K562 (cell line): ENCODE measurements around the gene KIF26A. TPM values are rescaled to one million over a fixed set of nuclear protein-coding genes. Genes with fewer than 3 reads are reported as not detected.

Source experiments
- ATAC-seq: fragments of 200-7000 bp; cut with Tn5 transposase; 3 replicates; pipeline ENCODE4 v1.9.1; 2020; ENCODE audit warnings: moderate library complexity
- BruUV-seq: library from RNA; stranded (reverse); fragments of 400-500 nt; replicated peaks from 2 replicates; lab custom pipeline; 2021; lab: Mats Ljungman, UMichigan
- CTCF ChIA-PET: fragments of 300-600 bp; formaldehyde crosslinking; extraction: SDS; loops from one replicate; lab custom pipeline; 2021; ENCODE audit warnings: low intra/inter-chr PET ratio; lab: Yijun Ruan, JAX
- POLR2A ChIA-PET: fragments of 300-600, 350-650 bp; sonication (Branson Sonifier 250); formaldehyde crosslinking; extraction: SDS; loops from one replicate; lab custom pipeline; 2021; ENCODE audit warnings: antibody characterized with exemption, inconsistent platforms; lab: Yijun Ruan, JAX
- DNase-seq, 4 experiments: peaks; one replicate each; pipeline versions ENCODE4 v3.0.0 to v3.0.0-alpha.2; 2011 to 2018; ENCODE audit warnings: low spot score in 3 of 4, mixed read lengths in 3 of 4; ENCODE audit errors: extremely low read depth in 1 of 4
- FAIRE-seq: peaks from 2 replicates; lab custom pipeline; 2011; peaks lifted over from hg19 to GRCh38; lab: Jason Lieb, UNC
- H2AFZ ChIP-seq: 2 replicates; pipeline ENCODE4 v1.6.0; 2011; ENCODE audit warnings: low read depth, low read length, control low read depth, inconsistent platforms
- H3K27ac ChIP-seq: fragments of 200-600 bp; 3 replicates; pipeline ENCODE4 v1.8.0; 2011; ENCODE audit warnings: low read depth, mild to moderate bottlenecking, control low read depth, inconsistent platforms, low read length, moderate library complexity, mixed read lengths; ENCODE audit errors: extremely low read depth
- H3K27me3 ChIP-seq, 2 experiments: fragments of 300-600 bp in 1 of 2; 2 replicates in 1 of 2; 3 replicates in 1 of 2; pipeline versions ENCODE4 v1.6.0 to v1.8.0; 2011; ENCODE audit warnings: inconsistent platforms in 2 of 2, low read length in 2 of 2, mild to moderate bottlenecking in 1 of 2, mixed read lengths in 1 of 2, moderate library complexity in 1 of 2; ENCODE audit not compliant: control insufficient read depth in 2 of 2, insufficient read depth in 2 of 2
- H3K36me3 ChIP-seq: fragments of 300-600 bp; 3 replicates; pipeline ENCODE4 v1.8.0; 2011; ENCODE audit warnings: mild to moderate bottlenecking, low read length, inconsistent platforms; ENCODE audit not compliant: control insufficient read depth, insufficient read depth
- H3K4me1 ChIP-seq, 2 experiments: fragments of 200-600 bp in 1 of 2; replicated peaks in 1 of 2; 2 replicates in 1 of 2; 3 replicates in 1 of 2; pipeline versions ENCODE4 v1.5.1 to v1.8.0; 2011; ENCODE audit warnings: inconsistent platforms in 2 of 2, low read length in 2 of 2, mild to moderate bottlenecking in 1 of 2, mixed read lengths in 1 of 2, moderate library complexity in 1 of 2; ENCODE audit not compliant: control insufficient read depth in 2 of 2, insufficient read depth in 2 of 2
- H3K4me2 ChIP-seq: 2 replicates; pipeline ENCODE4 v1.6.1; 2011; ENCODE audit warnings: low read length, control low read depth, inconsistent platforms, mixed read lengths; ENCODE audit not compliant: insufficient read depth
- H3K4me3 ChIP-seq: fragments of 200-600 bp; sonication (generic), shearing (Covaris generic); 2 replicates; pipeline ENCODE4 v1.5.1; 2016; ENCODE audit warnings: control low read depth, inconsistent platforms
- H3K79me2 ChIP-seq: fragments of 200-600 bp; 3 replicates; pipeline ENCODE4 v1.8.0; 2011; ENCODE audit warnings: low read length, inconsistent platforms; ENCODE audit not compliant: control insufficient read depth, insufficient read depth
- H3K9ac ChIP-seq, 2 experiments: 2 replicates each; pipeline versions ENCODE4 v1.6.0 to v1.6.1; 2011; ENCODE audit warnings: low read depth in 2 of 2, low read length in 2 of 2, control low read depth in 1 of 2, inconsistent platforms in 1 of 2, mild to moderate bottlenecking in 1 of 2, mixed read lengths in 1 of 2; ENCODE audit not compliant: insufficient read depth in 1 of 2
- H3K9me1 ChIP-seq: one replicate; pipeline ENCODE4 v1.6.0; 2011; ENCODE audit warnings: inconsistent platforms, mild to moderate bottlenecking, low read length, moderate library complexity; ENCODE audit not compliant: control insufficient read depth, insufficient read depth
- H3K9me3 ChIP-seq: replicated peaks from 2 replicates; pipeline ENCODE4 v1.5.1; 2011; ENCODE audit warnings: low read depth, low read length, inconsistent platforms; ENCODE audit not compliant: control insufficient read depth, insufficient read depth
- H4K20me1 ChIP-seq: replicated peaks from 2 replicates; pipeline ENCODE4 v1.6.1; 2011; ENCODE audit warnings: low read length, inconsistent platforms, mixed read lengths; ENCODE audit not compliant: control insufficient read depth, insufficient read depth
- ADNP ChIP-seq: fragments of 200-800 bp; sonication (Bioruptor generic); IDR thresholded peaks from 2 replicates; pipeline ENCODE4 v1.6.1; 2016; ENCODE audit warnings: missing genetic modification characterization, missing compliant biosample characterization
- MCM7 ChIP-seq, 2 experiments: fragments of 450-650 bp; IDR thresholded peaks; 2 replicates each; pipeline ENCODE4 v1.6.1; 2016 to 2018
- MIER1 ChIP-seq: fragments of 450-650 bp; IDR thresholded peaks from 2 replicates; pipeline ENCODE4 v1.6.1; 2016; ENCODE audit warnings: antibody characterized with exemption, mild to moderate bottlenecking, low read depth
- PHB2 ChIP-seq: fragments of 450-650 bp; IDR thresholded peaks from 2 replicates; pipeline ENCODE4 v1.6.1; 2017; ENCODE audit warnings: low read depth
- RBFOX2 ChIP-seq: fragments of 200-400 bp; formaldehyde crosslinking; IDR thresholded peaks from 2 replicates; pipeline ENCODE4 v1.6.1; 2017; ENCODE audit warnings: low read depth, mild to moderate bottlenecking, low read length, moderate library complexity
- RFX7 ChIP-seq: fragments of 250-450 bp; sonication (Bioruptor Pico); IDR thresholded peaks from 2 replicates; pipeline ENCODE4 v1.5.1; 2021; ENCODE audit warnings: mild to moderate bottlenecking
- SMAD1 ChIP-seq: fragments of 150-350 bp; IDR thresholded peaks from 2 replicates; pipeline ENCODE4 v1.6.1; 2014; ENCODE audit warnings: low read length, low read depth; ENCODE audit not compliant: partially characterized antibody
- SP1 ChIP-seq: sonication (generic); formaldehyde crosslinking; IDR thresholded peaks from 2 replicates; pipeline ENCODE4 v1.8.1; 2022; ENCODE audit warnings: mild to moderate bottlenecking, missing genetic modification reagents
- STAG1 ChIP-seq: sonication (generic); formaldehyde crosslinking; IDR thresholded peaks from 2 replicates; pipeline ENCODE4 v1.5.0; 2020; ENCODE audit warnings: missing genetic modification reagents, borderline replicate concordance
- TAF7 ChIP-seq: fragments of 450-650 bp; IDR thresholded peaks from 2 replicates; pipeline ENCODE4 v1.6.1; 2016; ENCODE audit warnings: missing genetic modification characterization, missing compliant biosample characterization
- TEAD1 ChIP-seq, 2 experiments: fragments of 450-650 bp in 1 of 2; sonication (generic) in 1 of 2; formaldehyde crosslinking; IDR thresholded peaks; 2 replicates each; pipeline versions ENCODE4 v1.4.0 to v1.8.0; 2020 to 2022; ENCODE audit warnings: mild to moderate bottlenecking in 2 of 2, missing genetic modification reagents in 1 of 2
- ZNF184 ChIP-seq: sonication (generic); formaldehyde crosslinking; IDR thresholded peaks from 2 replicates; pipeline ENCODE4 v1.5.0; 2020; ENCODE audit warnings: missing genetic modification reagents
- WGBS: fragments of 100-300 bp; shearing (Covaris generic); methylation state at CpG from one replicate; pipeline ENCODE4 v1.1.6; 2016; ENCODE audit warnings: low coverage, mixed read lengths; ENCODE audit not compliant: insufficient coverage; ENCODE audit errors: missing lambda C conversion rate; 5-methylcytosine and 5-hydroxymethylcytosine counted together
- in situ Hi-C: fragments of 300-500 bp; cut with MboI; formaldehyde crosslinking; loops from 4 replicates; pipeline ENCODE4 v1.15.0; 2018; ENCODE audit warnings: inconsistent platforms, mixed read lengths
- intact Hi-C: fragments of 100-400 bp; cut with micrococcal nuclease; formaldehyde crosslinking; loops from 2 replicates; pipeline ENCODE4 v1.14.2; 2022
- polyA plus RNA-seq, 8 experiments: library from polyadenylated mRNA; depleted of rRNA in 4 of 8; stranded (reverse) in 5 of 8; unstranded in 3 of 8; fragments of >200 nt; fragmentation: Nextera tagmentation in 2 of 8; fragmentation: Illumina TruSeq in 1 of 8; extraction: Ambion mirVana in 2 of 8; extraction: Trizol in 1 of 8; gene quantifications; 2 replicates each; pipeline versions ENCODE4 v1.2.1 to v1.2.3, GENCODE V29; 2011 to 2014; ENCODE audit warnings: inconsistent platforms in 1 of 8, missing spikeins in 1 of 8
- total RNA-seq, 7 experiments: library from RNA; depleted of rRNA in 6 of 7; stranded (reverse); fragments of >200 nt in 6 of 7; fragmentation: Illumina TruSeq in 2 of 7; extraction: Trizol in 2 of 7; gene quantifications; 2 replicates each; pipeline versions ENCODE4 v1.2.1 to v1.2.3, GENCODE V29; 2011 to 2021; ENCODE audit warnings: low replicate concordance in 1 of 7
- TF ChIP-seq, protein P1 (sequence below): fragments of 150-350 bp; IDR thresholded peaks from 2 replicates; pipeline ENCODE4 v1.6.1; 2014; ENCODE audit warnings: low read depth, mild to moderate bottlenecking, low read length, borderline replicate concordance
- TF ChIP-seq, protein P2 (sequence below): fragments of 200-400 bp; formaldehyde crosslinking; IDR thresholded peaks from 2 replicates; pipeline ENCODE4 v1.6.1; 2017; ENCODE audit warnings: mild to moderate bottlenecking, low read depth, low read length, moderate library complexity
- TF ChIP-seq, protein P3 (sequence below): sonication (generic); formaldehyde crosslinking; IDR thresholded peaks from 2 replicates; pipeline ENCODE4 v1.8.1; 2023; ENCODE audit warnings: mild to moderate bottlenecking, missing genetic modification reagents

The KIF26A gene
- total and polyA plus RNA-seq, 9 of the 15 experiments (the other 6 are each of a cell fraction or from before 2014, with no cell fraction given) = 0.04 TPM; not detected in 8

DNA sequence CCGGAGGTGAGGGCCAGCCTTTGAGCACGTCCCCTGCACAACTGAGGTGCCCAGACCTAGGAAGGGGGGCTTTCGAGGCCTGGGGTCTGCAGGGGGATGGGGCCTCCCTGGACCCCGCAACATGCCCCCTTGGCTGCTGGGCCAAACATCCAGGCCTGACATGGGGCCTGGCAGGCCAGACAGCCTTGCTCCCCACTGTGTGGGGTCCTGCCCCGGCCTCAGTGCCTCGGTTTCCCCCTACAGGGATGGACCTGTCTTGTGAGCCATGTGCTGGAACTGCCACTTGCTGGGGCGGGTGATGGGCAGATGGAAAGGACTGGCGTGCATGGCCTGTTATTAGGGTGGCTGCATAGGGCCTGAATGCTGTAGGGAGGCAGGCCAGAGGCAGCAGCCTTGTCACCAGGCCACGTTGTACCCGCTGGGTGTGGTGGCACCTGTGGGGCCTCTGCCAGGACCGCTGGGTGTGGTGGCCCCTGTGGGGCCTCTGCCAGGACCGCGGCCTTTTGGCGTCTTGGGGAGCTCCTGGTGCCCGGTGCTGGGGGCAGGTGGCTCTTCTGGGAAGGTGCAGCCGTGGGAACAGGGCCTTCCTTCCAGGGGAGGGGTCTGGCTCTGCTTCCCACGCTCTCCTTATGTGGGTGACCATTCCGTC lies 32.4 kb upstream of the KIF26A start:
- WGBS = 4% methylated on average over 7 of the region's 18 CpGs
- intact Hi-C loops = no loop called here
- TF ChIP-seq SMAD1 (no peak), ZNF184 (no peak), TAF7 (tag) (no peak), TEAD1 (CRISPR knock-in tag; IDR thresholded peaks at IDR 0.05) (no peak), RBFOX2 (no peak), MIER1 (no peak), STAG1 (no peak), RFX7 (CRISPR knock-in tag) (no peak), SP1 (CRISPR knock-in tag) (no peak), PHB2 (no peak), ADNP (tag) (no peak), MCM7 (IDR thresholded peaks at IDR 0.05) (no peak)
- TF ChIP-seq, protein P1, sequence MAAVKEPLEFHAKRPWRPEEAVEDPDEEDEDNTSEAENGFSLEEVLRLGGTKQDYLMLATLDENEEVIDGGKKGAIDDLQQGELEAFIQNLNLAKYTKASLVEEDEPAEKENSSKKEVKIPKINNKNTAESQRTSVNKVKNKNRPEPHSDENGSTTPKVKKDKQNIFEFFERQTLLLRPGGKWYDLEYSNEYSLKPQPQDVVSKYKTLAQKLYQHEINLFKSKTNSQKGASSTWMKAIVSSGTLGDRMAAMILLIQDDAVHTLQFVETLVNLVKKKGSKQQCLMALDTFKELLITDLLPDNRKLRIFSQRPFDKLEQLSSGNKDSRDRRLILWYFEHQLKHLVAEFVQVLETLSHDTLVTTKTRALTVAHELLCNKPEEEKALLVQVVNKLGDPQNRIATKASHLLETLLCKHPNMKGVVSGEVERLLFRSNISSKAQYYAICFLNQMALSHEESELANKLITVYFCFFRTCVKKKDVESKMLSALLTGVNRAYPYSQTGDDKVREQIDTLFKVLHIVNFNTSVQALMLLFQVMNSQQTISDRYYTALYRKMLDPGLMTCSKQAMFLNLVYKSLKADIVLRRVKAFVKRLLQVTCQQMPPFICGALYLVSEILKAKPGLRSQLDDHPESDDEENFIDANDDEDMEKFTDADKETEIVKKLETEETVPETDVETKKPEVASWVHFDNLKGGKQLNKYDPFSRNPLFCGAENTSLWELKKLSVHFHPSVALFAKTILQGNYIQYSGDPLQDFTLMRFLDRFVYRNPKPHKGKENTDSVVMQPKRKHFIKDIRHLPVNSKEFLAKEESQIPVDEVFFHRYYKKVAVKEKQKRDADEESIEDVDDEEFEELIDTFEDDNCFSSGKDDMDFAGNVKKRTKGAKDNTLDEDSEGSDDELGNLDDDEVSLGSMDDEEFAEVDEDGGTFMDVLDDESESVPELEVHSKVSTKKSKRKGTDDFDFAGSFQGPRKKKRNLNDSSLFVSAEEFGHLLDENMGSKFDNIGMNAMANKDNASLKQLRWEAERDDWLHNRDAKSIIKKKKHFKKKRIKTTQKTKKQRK = no peak
- TF ChIP-seq, protein P2, sequence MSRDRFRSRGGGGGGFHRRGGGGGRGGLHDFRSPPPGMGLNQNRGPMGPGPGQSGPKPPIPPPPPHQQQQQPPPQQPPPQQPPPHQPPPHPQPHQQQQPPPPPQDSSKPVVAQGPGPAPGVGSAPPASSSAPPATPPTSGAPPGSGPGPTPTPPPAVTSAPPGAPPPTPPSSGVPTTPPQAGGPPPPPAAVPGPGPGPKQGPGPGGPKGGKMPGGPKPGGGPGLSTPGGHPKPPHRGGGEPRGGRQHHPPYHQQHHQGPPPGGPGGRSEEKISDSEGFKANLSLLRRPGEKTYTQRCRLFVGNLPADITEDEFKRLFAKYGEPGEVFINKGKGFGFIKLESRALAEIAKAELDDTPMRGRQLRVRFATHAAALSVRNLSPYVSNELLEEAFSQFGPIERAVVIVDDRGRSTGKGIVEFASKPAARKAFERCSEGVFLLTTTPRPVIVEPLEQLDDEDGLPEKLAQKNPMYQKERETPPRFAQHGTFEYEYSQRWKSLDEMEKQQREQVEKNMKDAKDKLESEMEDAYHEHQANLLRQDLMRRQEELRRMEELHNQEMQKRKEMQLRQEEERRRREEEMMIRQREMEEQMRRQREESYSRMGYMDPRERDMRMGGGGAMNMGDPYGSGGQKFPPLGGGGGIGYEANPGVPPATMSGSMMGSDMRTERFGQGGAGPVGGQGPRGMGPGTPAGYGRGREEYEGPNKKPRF = no peak
- TF ChIP-seq, protein P3, sequence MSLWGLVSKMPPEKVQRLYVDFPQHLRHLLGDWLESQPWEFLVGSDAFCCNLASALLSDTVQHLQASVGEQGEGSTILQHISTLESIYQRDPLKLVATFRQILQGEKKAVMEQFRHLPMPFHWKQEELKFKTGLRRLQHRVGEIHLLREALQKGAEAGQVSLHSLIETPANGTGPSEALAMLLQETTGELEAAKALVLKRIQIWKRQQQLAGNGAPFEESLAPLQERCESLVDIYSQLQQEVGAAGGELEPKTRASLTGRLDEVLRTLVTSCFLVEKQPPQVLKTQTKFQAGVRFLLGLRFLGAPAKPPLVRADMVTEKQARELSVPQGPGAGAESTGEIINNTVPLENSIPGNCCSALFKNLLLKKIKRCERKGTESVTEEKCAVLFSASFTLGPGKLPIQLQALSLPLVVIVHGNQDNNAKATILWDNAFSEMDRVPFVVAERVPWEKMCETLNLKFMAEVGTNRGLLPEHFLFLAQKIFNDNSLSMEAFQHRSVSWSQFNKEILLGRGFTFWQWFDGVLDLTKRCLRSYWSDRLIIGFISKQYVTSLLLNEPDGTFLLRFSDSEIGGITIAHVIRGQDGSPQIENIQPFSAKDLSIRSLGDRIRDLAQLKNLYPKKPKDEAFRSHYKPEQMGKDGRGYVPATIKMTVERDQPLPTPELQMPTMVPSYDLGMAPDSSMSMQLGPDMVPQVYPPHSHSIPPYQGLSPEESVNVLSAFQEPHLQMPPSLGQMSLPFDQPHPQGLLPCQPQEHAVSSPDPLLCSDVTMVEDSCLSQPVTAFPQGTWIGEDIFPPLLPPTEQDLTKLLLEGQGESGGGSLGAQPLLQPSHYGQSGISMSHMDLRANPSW = no peak

More for the DNA sequence above, 32.4 kb upstream of the KIF26A start:
- DNase-seq = no peak
- ChIA-PET CTCF (no interaction called here), POLR2A (no interaction called here)
- Histone ChIP-seq H3K36me3 (no peaks in the 10 kb centered on the region), H3K27me3 (peaks cover 0 to 25% of the 10 kb centered on the region in 2 experiments; a peak in 1 of 5 replicates), H3K4me1 (peaks cover 0 to 20% of the 10 kb centered on the region in 2 experiments; a peak in 2 of 5 replicates), H3K9ac (no peak overlapping the region), H3K4me2 (no peak overlapping the region), H3K27ac (no peak overlapping the region), H3K9me1 (no peaks in the 10 kb centered on the region), H3K79me2 (no peaks in the 10 kb centered on the region), H3K4me3 (no peak overlapping the region), H2AFZ (no peak overlapping the region), H4K20me1 (no peaks in the 10 kb centered on the region), H3K9me3 (no peaks in the 10 kb centered on the region)
- no peak for ATAC-seq
- BruUV-seq = no TSS peak
- no peak for FAIRE-seq
- in situ Hi-C loops = no loop called here
